Measurements from ENCODE around the gene PLA2G12A.

DNA sequence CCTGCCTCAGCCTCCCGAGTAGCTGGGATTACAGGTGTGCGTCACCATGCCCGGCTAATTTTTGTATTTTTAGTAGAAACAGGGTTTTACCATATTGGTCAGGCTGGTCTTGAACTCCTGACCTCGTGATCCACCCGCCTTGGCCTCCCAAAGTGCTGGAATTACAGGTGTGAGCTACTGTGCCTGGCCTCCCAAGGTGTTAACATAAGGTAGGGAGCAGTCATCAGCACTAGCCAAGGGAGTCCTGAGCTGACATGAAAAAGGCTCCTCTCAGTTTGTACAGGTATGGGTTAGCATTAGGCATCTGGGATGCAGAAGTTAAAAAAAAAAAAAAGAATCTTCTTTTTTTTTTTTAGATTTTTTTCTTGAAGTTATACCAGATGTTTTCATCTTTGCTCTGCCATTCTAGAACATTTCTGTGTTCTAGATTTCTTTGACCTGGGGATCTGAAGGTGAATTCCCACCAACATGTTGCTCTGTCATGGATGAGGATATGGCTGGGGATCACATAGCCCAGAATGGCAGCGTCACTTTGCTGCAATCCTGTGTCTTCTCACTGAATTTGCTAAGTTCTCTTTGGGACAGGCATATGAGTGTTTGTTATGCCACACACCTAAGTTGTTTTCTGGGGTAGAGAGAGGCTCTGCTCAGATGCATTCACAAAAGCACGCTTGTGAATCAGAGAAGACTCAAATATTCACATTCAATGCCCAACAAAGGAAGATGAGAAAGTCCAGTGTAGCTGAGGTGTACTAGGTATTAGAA lies 24.4 kb upstream of the PLA2G12A start:
- no peak for TF ChIP-seq SMC3 (IDR thresholded peaks at IDR 0.05; ENCODE audit: low read depth, low read length)
- TF ChIP-seq, protein P1, sequence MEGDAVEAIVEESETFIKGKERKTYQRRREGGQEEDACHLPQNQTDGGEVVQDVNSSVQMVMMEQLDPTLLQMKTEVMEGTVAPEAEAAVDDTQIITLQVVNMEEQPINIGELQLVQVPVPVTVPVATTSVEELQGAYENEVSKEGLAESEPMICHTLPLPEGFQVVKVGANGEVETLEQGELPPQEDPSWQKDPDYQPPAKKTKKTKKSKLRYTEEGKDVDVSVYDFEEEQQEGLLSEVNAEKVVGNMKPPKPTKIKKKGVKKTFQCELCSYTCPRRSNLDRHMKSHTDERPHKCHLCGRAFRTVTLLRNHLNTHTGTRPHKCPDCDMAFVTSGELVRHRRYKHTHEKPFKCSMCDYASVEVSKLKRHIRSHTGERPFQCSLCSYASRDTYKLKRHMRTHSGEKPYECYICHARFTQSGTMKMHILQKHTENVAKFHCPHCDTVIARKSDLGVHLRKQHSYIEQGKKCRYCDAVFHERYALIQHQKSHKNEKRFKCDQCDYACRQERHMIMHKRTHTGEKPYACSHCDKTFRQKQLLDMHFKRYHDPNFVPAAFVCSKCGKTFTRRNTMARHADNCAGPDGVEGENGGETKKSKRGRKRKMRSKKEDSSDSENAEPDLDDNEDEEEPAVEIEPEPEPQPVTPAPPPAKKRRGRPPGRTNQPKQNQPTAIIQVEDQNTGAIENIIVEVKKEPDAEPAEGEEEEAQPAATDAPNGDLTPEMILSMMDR (IDR thresholded peaks at IDR 0.05), result no peak
- TF ChIP-seq EZH2phosphoT487 (IDR thresholded peaks at IDR 0.05; ENCODE audit: borderline replicate concordance, low read depth), result no peak
- no peak for TF ChIP-seq TAF1 (IDR thresholded peaks at IDR 0.05; ENCODE audit: borderline replicate concordance, low read depth, low read length)
- TF ChIP-seq NRF1 (IDR thresholded peaks at IDR 0.05; ENCODE audit: low read depth, low read length), result no peak

Data from SK-N-SH (cell line).